ENCODE results near the gene ARL6IP4.

Gene ARL6IP4

GRCh38 chr12:122966743-122967550 lies 13.5 kb upstream of the ARL6IP4 start:
- 74 to 75% methylated on average over 15 of the region's 15 CpGs for WGBS, 2 experiments
- Histone ChIP-seq H3K27ac (ENCODE audit: insufficient read depth, low read depth, low read length, poor library complexity, severe bottlenecking) (no peak overlapping the region), H3K4me1 (ENCODE audit: control insufficient read depth, insufficient read depth, low read length) (peaks cover 22% of the 10 kb centered on the region), H3K36me3 (ENCODE audit: control insufficient read depth, insufficient read depth, low read length) (no peaks in the 10 kb centered on the region), H3K27me3 (ENCODE audit: control insufficient read depth, insufficient read depth, low read length, poor library complexity, severe bottlenecking) (no peaks in the 10 kb centered on the region), H3K9me3 (ENCODE audit: control insufficient read depth, low read length) (no peaks in the 10 kb centered on the region), H3K4me3 (ENCODE audit: insufficient read depth, low read depth, low read length) (no peak overlapping the region)

- no peaks in the 10 kb centered on the region for H3K36me3 ChIP-seq (ENCODE audit: control insufficient read depth, insufficient read depth, low read length)
- WGBS, 2 experiments: 95 to 96% methylated on average over 2 of the region's 2 CpGs
- H3K9me3 ChIP-seq (ENCODE audit: control insufficient read depth, low read length): no peaks in the 10 kb centered on the region
- peaks cover 22% of the 10 kb centered on the region for H3K4me1 ChIP-seq (ENCODE audit: control insufficient read depth, insufficient read depth, low read length)
- no peak overlapping the region for H3K4me3 ChIP-seq (ENCODE audit: insufficient read depth, low read depth, low read length)
- no peak overlapping the region for H3K27ac ChIP-seq (ENCODE audit: insufficient read depth, low read depth, low read length, poor library complexity, severe bottlenecking)
- H3K27me3 ChIP-seq (ENCODE audit: control insufficient read depth, insufficient read depth, low read length, poor library complexity, severe bottlenecking): no peaks in the 10 kb centered on the region
Measured at GRCh38 chr12:122968104-122968503, 12.4 kb upstream of the ARL6IP4 start.

- WGBS, 2 experiments: 82 to 84% methylated on average over 4 of the region's 4 CpGs
- H3K9me3 ChIP-seq (ENCODE audit: control insufficient read depth, low read length): no peaks in the 10 kb centered on the region
- H3K4me3 ChIP-seq (ENCODE audit: insufficient read depth, low read depth, low read length): no peak overlapping the region
- H3K27me3 ChIP-seq (ENCODE audit: control insufficient read depth, insufficient read depth, low read length, poor library complexity, severe bottlenecking): no peaks in the 10 kb centered on the region
- H3K27ac ChIP-seq (ENCODE audit: insufficient read depth, low read depth, low read length, poor library complexity, severe bottlenecking): no peak overlapping the region
- H3K36me3 ChIP-seq (ENCODE audit: control insufficient read depth, insufficient read depth, low read length): no peaks in the 10 kb centered on the region
- peaks cover 13% of the 10 kb centered on the region for H3K4me1 ChIP-seq (ENCODE audit: control insufficient read depth, insufficient read depth, low read length)
Measured at GRCh38 chr12:122969676-122970075, 10.8 kb upstream of the ARL6IP4 start.

GRCh38 chr12:122974274-122974891 lies 6.1 kb upstream of the ARL6IP4 start:
- WGBS, 2 experiments: 0 to 1% methylated on average over 32 of the region's 32 CpGs

GRCh38 chr12:122974892-122975789 lies 5.3 kb upstream of the ARL6IP4 start, which contains the start of gene OGFOD2:
OGFOD2 (plus strand) TSS chr12:122975244; CDS start chr12:122975252, 8 bp downstream.
- WGBS, 2 experiments: 0 to 1% methylated on average over 66 of the region's 66 CpGs
- H3K27me3 ChIP-seq (ENCODE audit: control insufficient read depth, insufficient read depth, low read length, poor library complexity, severe bottlenecking): no peaks in the 10 kb centered on the region
- peaks cover 13% of the 10 kb centered on the region for H3K4me1 ChIP-seq (ENCODE audit: control insufficient read depth, insufficient read depth, low read length)
- peak within 1 kb of the TSS; percentile 99 for H3K4me3 ChIP-seq (ENCODE audit: insufficient read depth, low read depth, low read length)
- no peaks in the 10 kb centered on the region for H3K36me3 ChIP-seq (ENCODE audit: control insufficient read depth, insufficient read depth, low read length)
- no peaks in the 10 kb centered on the region for H3K9me3 ChIP-seq (ENCODE audit: control insufficient read depth, low read length)
- H3K27ac ChIP-seq (ENCODE audit: insufficient read depth, low read depth, low read length, poor library complexity, severe bottlenecking): peak within 1 kb of the TSS; percentile 94

More at GRCh38 chr12:122974274-122974891, 6.1 kb upstream of the ARL6IP4 start:
- H3K36me3 ChIP-seq (ENCODE audit: control insufficient read depth, insufficient read depth, low read length): no peaks in the 10 kb centered on the region
- H3K4me1 ChIP-seq (ENCODE audit: control insufficient read depth, insufficient read depth, low read length): peaks cover 6% of the 10 kb centered on the region
- peak overlapping the region; percentile 94 for H3K27ac ChIP-seq (ENCODE audit: insufficient read depth, low read depth, low read length, poor library complexity, severe bottlenecking)
- no peaks in the 10 kb centered on the region for H3K27me3 ChIP-seq (ENCODE audit: control insufficient read depth, insufficient read depth, low read length, poor library complexity, severe bottlenecking)
- H3K9me3 ChIP-seq (ENCODE audit: control insufficient read depth, low read length): no peaks in the 10 kb centered on the region
- peak overlapping the region; percentile 99 for H3K4me3 ChIP-seq (ENCODE audit: insufficient read depth, low read depth, low read length)

- H3K9me3 ChIP-seq (ENCODE audit: control insufficient read depth, low read length): no peaks in the 10 kb centered on the region
- no peaks in the 10 kb centered on the region for H3K36me3 ChIP-seq (ENCODE audit: control insufficient read depth, insufficient read depth, low read length)
- peak overlapping the region; percentile 99 for H3K4me3 ChIP-seq (ENCODE audit: insufficient read depth, low read depth, low read length)
- 27 to 29% methylated on average over 8 of the region's 8 CpGs for WGBS, 2 experiments
- H3K27me3 ChIP-seq (ENCODE audit: control insufficient read depth, insufficient read depth, low read length, poor library complexity, severe bottlenecking): no peaks in the 10 kb centered on the region
- H3K4me1 ChIP-seq (ENCODE audit: control insufficient read depth, insufficient read depth, low read length): peaks cover 13% of the 10 kb centered on the region
- no peak overlapping the region for H3K27ac ChIP-seq (ENCODE audit: insufficient read depth, low read depth, low read length, poor library complexity, severe bottlenecking)
Measured at GRCh38 chr12:122975790-122976647, 4.5 kb upstream of the ARL6IP4 start.

GRCh38 chr12:122976648-122976975 lies 3.9 kb upstream of the ARL6IP4 start:
- Histone ChIP-seq H3K27me3 (ENCODE audit: control insufficient read depth, insufficient read depth, low read length, poor library complexity, severe bottlenecking) (no peaks in the 10 kb centered on the region), H3K4me3 (ENCODE audit: insufficient read depth, low read depth, low read length) (no peak overlapping the region), H3K9me3 (ENCODE audit: control insufficient read depth, low read length) (no peaks in the 10 kb centered on the region), H3K36me3 (ENCODE audit: control insufficient read depth, insufficient read depth, low read length) (no peaks in the 10 kb centered on the region), H3K4me1 (ENCODE audit: control insufficient read depth, insufficient read depth, low read length) (peaks cover 15% of the 10 kb centered on the region), H3K27ac (ENCODE audit: insufficient read depth, low read depth, low read length, poor library complexity, severe bottlenecking) (no peak overlapping the region)
- 93 to 94% methylated on average over 15 of the region's 15 CpGs for WGBS, 2 experiments

- Histone ChIP-seq H3K27ac (ENCODE audit: insufficient read depth, low read depth, low read length, poor library complexity, severe bottlenecking) (no peak overlapping the region), H3K36me3 (ENCODE audit: control insufficient read depth, insufficient read depth, low read length) (no peaks in the 10 kb centered on the region), H3K9me3 (ENCODE audit: control insufficient read depth, low read length) (no peaks in the 10 kb centered on the region), H3K4me1 (ENCODE audit: control insufficient read depth, insufficient read depth, low read length) (peaks cover 21% of the 10 kb centered on the region), H3K27me3 (ENCODE audit: control insufficient read depth, insufficient read depth, low read length, poor library complexity, severe bottlenecking) (no peaks in the 10 kb centered on the region), H3K4me3 (ENCODE audit: insufficient read depth, low read depth, low read length) (no peak overlapping the region)
- WGBS, 2 experiments: 95% methylated on average over 6 of the region's 6 CpGs
Measured at GRCh38 chr12:122977153-122977552, 3.3 kb upstream of the ARL6IP4 start.

GRCh38 chr12:122977655-122978392 lies 2.7 kb upstream of the ARL6IP4 start:
- H3K36me3 ChIP-seq (ENCODE audit: control insufficient read depth, insufficient read depth, low read length): peaks cover 3% of the 10 kb centered on the region
- WGBS, 2 experiments: 93 to 94% methylated on average over 9 of the region's 9 CpGs

More at GRCh38 chr12:122977655-122978392, 2.7 kb upstream of the ARL6IP4 start:
- Histone ChIP-seq H3K27me3 (ENCODE audit: control insufficient read depth, insufficient read depth, low read length, poor library complexity, severe bottlenecking) (no peaks in the 10 kb centered on the region), H3K9me3 (ENCODE audit: control insufficient read depth, low read length) (no peaks in the 10 kb centered on the region), H3K27ac (ENCODE audit: insufficient read depth, low read depth, low read length, poor library complexity, severe bottlenecking) (no peak overlapping the region), H3K4me3 (ENCODE audit: insufficient read depth, low read depth, low read length) (no peak overlapping the region), H3K4me1 (ENCODE audit: control insufficient read depth, insufficient read depth, low read length) (peaks cover 22% of the 10 kb centered on the region)
